Body of pancreas (tissue), 4 donors: Measurements from ENCODE around the gene PLA2G15. TPM values are rescaled to one million over a fixed set of nuclear protein-coding genes. Genes with fewer than 3 reads are reported as not detected.
A peak's percentile ranks its signal among the peaks of the same experiment; 100 is the strongest.

ENCODE experiments used
- ATAC-seq: fragments of 150-250 bp; one replicate; pipeline ENCODE4 v1.9.1; 2016
- DNase-seq, 4 donors: peaks; one replicate each; pipeline ENCODE4 v3.0.0-alpha.2; 2019
- H3K27ac ChIP-seq, 4 donors: fragments of 200-600 bp; sonication (generic); 1 replicate in 3 of 4; 2 replicates in 1 of 4; pipeline versions ENCODE4 v1.5.1 to v1.6.1; 2016 to 2019; ENCODE audit warnings: mild to moderate bottlenecking in 1 of 4, mixed read lengths in 1 of 4, moderate library complexity in 1 of 4
- H3K27me3 ChIP-seq, 2 donors: fragments of 200-600 bp; sonication (generic); one replicate each; pipeline ENCODE4 v1.6.0; 2016; ENCODE audit warnings: mild to moderate bottlenecking in 1 of 2
- H3K36me3 ChIP-seq, 2 donors: fragments of 200-600 bp; sonication (generic); replicated peaks in 1 of 2; 2 replicates each; pipeline ENCODE4 v1.5.1; 2016; ENCODE audit warnings: low read depth in 2 of 2; ENCODE audit not compliant: insufficient read depth in 1 of 2
- H3K4me1 ChIP-seq: fragments of 200-600 bp; sonication (generic); one replicate; pipeline ENCODE4 v1.6.0; 2016
- H3K4me3 ChIP-seq, 2 donors: fragments of 200-600 bp; sonication (generic); 1 replicate in 1 of 2; 2 replicates in 1 of 2; pipeline ENCODE4 v1.5.1; 2016 to 2019
- H3K9me3 ChIP-seq, 3 donors: fragments of 200-600 bp; sonication (generic); 1 replicate in 2 of 3; 2 replicates in 1 of 3; pipeline ENCODE4 v1.5.1; 2016
- POLR2A ChIP-seq, 3 donors: fragments of 450-650 bp; IDR thresholded peaks; one replicate each; pipeline ENCODE4 v1.6.1; 2016; ENCODE audit warnings: antibody characterized with exemption in 3 of 3, mild to moderate bottlenecking in 2 of 3
- WGBS, 2 donors: methylation state at CpG; one replicate each; pipeline ENCODE4 v1.1.5; 2017; 5-methylcytosine and 5-hydroxymethylcytosine counted together
- intact Hi-C: fragments of 100-400 bp; cut with DNase I; formaldehyde crosslinking; loops from one replicate; pipeline ENCODE4 v1.15.1; 2023
- total RNA-seq, 2 donors: library from RNA; depleted of rRNA; stranded (reverse); fragments of >200 nt; gene quantifications; one replicate each; pipeline ENCODE4 v1.1.0, GENCODE V29; 2016
- TF ChIP-seq, protein P1 (sequence below), 7 experiments: fragments of 450-650 bp in 4 of 7; fragments of 200-600 bp in 3 of 7; sonication (generic) in 3 of 7; IDR thresholded peaks; one replicate each; pipeline ENCODE4 v1.5.1; 2016 to 2019; ENCODE audit warnings: antibody characterized with exemption in 7 of 7

PLA2G15 gene
- total RNA-seq, 2 donors from 2014 or later, result 8.2 to 9.6 TPM

DNA sequence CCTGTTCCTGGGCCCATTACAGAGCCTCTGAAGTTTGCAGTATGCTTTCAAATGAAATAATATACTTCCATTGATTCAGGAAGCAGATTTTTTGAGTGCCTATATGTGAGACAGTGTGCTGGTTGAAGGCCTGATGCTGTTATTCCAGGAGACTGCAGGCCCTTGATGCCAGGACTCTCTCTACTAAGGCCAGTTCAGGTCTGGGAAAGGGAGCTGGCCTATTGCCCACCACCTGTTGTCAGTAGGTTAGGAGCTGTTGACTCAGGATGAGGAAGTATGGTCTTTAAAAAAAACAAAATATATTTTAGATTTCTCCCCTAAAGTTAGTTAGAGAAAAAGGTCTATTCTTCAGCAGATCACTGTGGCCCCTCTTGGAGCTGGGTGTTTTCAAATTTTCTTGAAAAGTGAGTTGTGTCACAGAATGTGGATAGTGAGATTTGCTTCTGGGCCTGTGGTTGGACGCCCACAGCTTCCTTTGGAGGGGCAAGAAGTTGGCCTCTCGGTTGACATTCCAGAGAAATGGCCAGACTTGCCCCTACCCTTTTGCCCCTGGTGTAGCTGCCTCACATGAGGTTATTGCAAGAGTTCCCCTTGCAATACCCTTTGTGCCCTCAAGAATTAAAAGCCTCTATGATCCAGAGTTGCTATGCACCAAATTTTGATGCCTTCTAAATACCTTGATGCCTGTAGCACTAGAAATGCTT is 17.2 kb upstream of the PLA2G15 start:
- no peaks in the 10 kb centered on the region for H3K27me3 ChIP-seq
- ATAC-seq (peak; percentile 72), DNase-seq (peak; percentile 83 to 95 (median 90))
- no peaks in the 10 kb centered on the region for H3K9me3 ChIP-seq
- H3K27ac ChIP-seq, result peak overlapping the region in 3 of 4 donors; percentile 43 to 82 (median 72)
- WGBS, 2 donors, result 55 to 61% methylated on average over 2 of the region's 2 CpGs
- TF ChIP-seq, protein P1, sequence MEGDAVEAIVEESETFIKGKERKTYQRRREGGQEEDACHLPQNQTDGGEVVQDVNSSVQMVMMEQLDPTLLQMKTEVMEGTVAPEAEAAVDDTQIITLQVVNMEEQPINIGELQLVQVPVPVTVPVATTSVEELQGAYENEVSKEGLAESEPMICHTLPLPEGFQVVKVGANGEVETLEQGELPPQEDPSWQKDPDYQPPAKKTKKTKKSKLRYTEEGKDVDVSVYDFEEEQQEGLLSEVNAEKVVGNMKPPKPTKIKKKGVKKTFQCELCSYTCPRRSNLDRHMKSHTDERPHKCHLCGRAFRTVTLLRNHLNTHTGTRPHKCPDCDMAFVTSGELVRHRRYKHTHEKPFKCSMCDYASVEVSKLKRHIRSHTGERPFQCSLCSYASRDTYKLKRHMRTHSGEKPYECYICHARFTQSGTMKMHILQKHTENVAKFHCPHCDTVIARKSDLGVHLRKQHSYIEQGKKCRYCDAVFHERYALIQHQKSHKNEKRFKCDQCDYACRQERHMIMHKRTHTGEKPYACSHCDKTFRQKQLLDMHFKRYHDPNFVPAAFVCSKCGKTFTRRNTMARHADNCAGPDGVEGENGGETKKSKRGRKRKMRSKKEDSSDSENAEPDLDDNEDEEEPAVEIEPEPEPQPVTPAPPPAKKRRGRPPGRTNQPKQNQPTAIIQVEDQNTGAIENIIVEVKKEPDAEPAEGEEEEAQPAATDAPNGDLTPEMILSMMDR (IDR thresholded peaks at IDR 0.05), result no peak
- TF ChIP-seq POLR2A (IDR thresholded peaks at IDR 0.05), result no peak
- peaks cover 11 to 28% of the 10 kb centered on the region in 2 donors for H3K36me3 ChIP-seq
- intact Hi-C loops, result loop anchor here (10.0 kb wide), 1 partner anchor 143 kb away; the partner anchor contains the start of gene NFATC3
- peaks cover 45% of the 10 kb centered on the region for H3K4me1 ChIP-seq
- H3K4me3 ChIP-seq, result no peak overlapping the region

DNA sequence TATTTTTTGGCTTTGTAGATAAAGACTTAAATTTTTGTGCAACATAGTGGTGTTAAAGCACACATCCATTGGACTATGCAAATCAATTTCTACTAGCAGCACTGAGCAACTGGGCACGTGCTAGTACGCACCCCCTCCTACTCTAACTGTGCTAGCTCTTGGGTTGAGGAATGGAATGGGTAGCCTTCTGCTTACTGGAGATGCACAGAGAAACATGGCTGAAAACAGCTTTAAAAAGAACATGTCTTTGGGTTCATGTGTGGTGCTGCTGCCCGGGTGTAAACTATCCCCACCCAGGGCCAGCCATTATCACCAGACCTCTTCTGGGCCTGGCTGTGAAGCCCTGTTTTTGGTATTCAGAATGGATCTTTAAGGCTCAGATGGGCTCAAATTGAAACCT is 16.5 kb upstream of the PLA2G15 start:
- no peak for DNase-seq
- Histone ChIP-seq H3K4me3 (no peak overlapping the region), H3K27ac (peak overlapping the region in 3 of 4 donors; percentile 43 to 82 (median 51)), H3K4me1 (peaks cover 52% of the 10 kb centered on the region), H3K36me3 (peaks cover 11 to 32% of the 10 kb centered on the region in 2 donors), H3K9me3 (no peaks in the 10 kb centered on the region), H3K27me3 (no peaks in the 10 kb centered on the region)
- intact Hi-C loops, result loop anchor here (10.0 kb wide), 1 partner anchor 144 kb away; the partner anchor contains the start of gene NFATC3
- 58 to 68% methylated on average over 3 of the region's 3 CpGs for WGBS, 2 donors
- TF ChIP-seq POLR2A (IDR thresholded peaks at IDR 0.05), result no peak
- TF ChIP-seq, protein P1 (IDR thresholded peaks at IDR 0.05), result no peak
- no peak for ATAC-seq

DNA sequence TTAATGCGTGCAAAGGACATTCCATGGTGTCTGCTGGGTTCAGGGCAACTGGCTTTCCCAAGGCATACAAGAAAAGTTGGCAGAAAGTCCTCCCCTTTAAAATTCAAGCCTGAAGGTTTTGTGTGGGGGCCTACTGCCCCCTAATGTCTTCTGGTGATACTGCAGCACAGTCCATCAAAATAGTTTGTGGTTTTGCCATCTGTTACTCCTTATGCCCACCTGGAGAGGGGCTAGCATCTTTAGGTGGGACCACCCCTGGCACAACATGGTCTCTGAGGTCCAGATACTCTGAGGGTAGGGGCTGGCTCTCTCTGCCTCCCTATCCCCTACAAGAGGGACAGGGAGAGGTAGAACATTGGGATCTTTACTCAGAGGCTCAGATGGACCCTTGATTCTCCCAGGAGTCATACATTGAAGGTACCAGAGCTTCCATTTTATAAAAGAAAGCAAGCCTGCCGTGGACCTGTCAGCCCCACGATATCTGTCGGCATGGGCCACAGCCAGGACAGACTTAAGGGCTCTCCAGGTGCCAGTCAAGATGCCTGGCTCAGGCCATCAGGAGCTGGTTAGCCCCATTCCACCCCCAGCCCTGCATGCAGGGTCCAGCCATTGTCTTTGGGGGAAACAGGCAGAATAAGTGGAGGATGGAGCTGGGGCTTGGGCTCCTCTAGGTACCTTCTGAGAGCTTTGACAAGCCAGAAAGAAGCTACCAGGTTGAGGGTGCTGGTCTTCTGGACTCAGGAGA is 15.6 kb upstream of the PLA2G15 start:
- intact Hi-C loops, result loop anchor here (10.0 kb wide), 2 partner anchors 145 to 165 kb away; partner anchors contain the start of gene NFATC3
- peaks cover 11 to 32% of the 10 kb centered on the region in 2 donors for H3K36me3 ChIP-seq
- peak; percentile 59 to 67 (median 64) for DNase-seq
- peak overlapping the region in 2 of 4 donors; percentile 3 to 37 for H3K27ac ChIP-seq
- WGBS, 2 donors, result 37 to 64% methylated on average over 4 of the region's 4 CpGs
- ATAC-seq, result peak; percentile 25
- TF ChIP-seq, protein P1 (IDR thresholded peaks at IDR 0.05), result peak; percentile 77 to 94 (median 88)
- TF ChIP-seq POLR2A (IDR thresholded peaks at IDR 0.05), result peak in 1 of 3 donors; percentile 8
- no peak overlapping the region for H3K4me3 ChIP-seq
- H3K27me3 ChIP-seq, result no peaks in the 10 kb centered on the region
- H3K9me3 ChIP-seq, result no peaks in the 10 kb centered on the region
- peaks cover 55% of the 10 kb centered on the region for H3K4me1 ChIP-seq

DNA sequence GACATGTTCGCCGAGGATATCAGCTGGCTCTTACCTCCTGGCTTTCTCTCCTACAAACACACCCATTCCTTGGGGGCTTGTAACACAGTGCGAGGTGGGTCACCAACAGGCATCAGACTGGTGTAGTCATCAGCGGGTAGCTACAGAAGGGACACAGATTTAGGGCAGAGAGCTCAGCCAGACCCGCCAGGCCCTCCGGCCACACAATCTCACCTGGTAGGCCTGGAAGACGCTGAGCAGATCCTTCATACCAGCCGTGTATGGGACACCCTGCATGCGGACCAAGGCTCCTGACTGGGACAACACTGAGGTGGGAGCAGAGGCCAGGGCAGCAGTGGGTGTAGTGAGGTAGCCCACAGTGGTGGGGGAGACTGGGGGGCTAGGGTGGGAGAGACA is 15.0 kb upstream of the PLA2G15 start:
- no peak for DNase-seq
- Histone ChIP-seq H3K4me3 (no peak overlapping the region), H3K27ac (peak overlapping the region in 1 of 4 donors; percentile 37), H3K4me1 (peaks cover 56% of the 10 kb centered on the region), H3K36me3 (peaks cover 11 to 32% of the 10 kb centered on the region in 2 donors), H3K27me3 (no peaks in the 10 kb centered on the region), H3K9me3 (no peaks in the 10 kb centered on the region)
- 60 to 86% methylated on average over 2 to 9 of the region's 9 CpGs for WGBS, 2 donors
- no peak for TF ChIP-seq POLR2A (IDR thresholded peaks at IDR 0.05)
- TF ChIP-seq, protein P1 (IDR thresholded peaks at IDR 0.05), result no peak
- intact Hi-C loops, result loop anchor here (10.0 kb wide), 1 partner anchor 165 kb away; no protein-coding TSS in a partner anchor
- no peak for ATAC-seq
